HG02852 (cell line): Measurements from ENCODE around the gene CHAMP1.
A peak's percentile ranks its signal among the peaks of the same experiment; 100 is the strongest.

Experiments used
- ATAC-seq: cut with Tn5 transposase; IDR thresholded peaks from one replicate; pipeline ENCODE4 v1.9.1; 2021; ENCODE audit warnings: mild to moderate bottlenecking, moderate library complexity; ENCODE audit not compliant: unreplicated experiment

CHAMP1 gene

GRCh38 chr13:114299604-114300305, 14.5 kb upstream of the CHAMP1 start:
- ATAC-seq = no peak

- ATAC-seq = no peak
Observed at GRCh38 chr13:114303700-114304327, 10.5 kb upstream of the CHAMP1 start.

GRCh38 chr13:114304346-114305034, 9.8 kb upstream of the CHAMP1 start:
- ATAC-seq = no peak

- ATAC-seq = no peak
Observed at GRCh38 chr13:114309086-114309485, 5.2 kb upstream of the CHAMP1 start.

GRCh38 chr13:114309806-114310410, 4.4 kb upstream of the CHAMP1 start:
- ATAC-seq = no peak

- ATAC-seq = no peak
Observed at GRCh38 chr13:114310956-114311355, 3.3 kb upstream of the CHAMP1 start.

- no peak for ATAC-seq
Observed at GRCh38 chr13:114311387-114311786, 2.9 kb upstream of the CHAMP1 start.

GRCh38 chr13:114311908-114312307, 2.4 kb upstream of the CHAMP1 start:
- no peak for ATAC-seq

GRCh38 chr13:114313061-114313860, 1.0 kb upstream of the CHAMP1 start:
- ATAC-seq = peak; percentile 37

GRCh38 chr13:114315074-114315785, 927 bp downstream of the CHAMP1 start:
- no peak for ATAC-seq

GRCh38 chr13:114318624-114319023, 4.3 kb downstream of the CHAMP1 start:
- no peak for ATAC-seq

- ATAC-seq = no peak
Observed at GRCh38 chr13:114319441-114319913, 5.2 kb downstream of the CHAMP1 start.

- ATAC-seq = no peak
Observed at GRCh38 chr13:114320065-114320464, 5.8 kb downstream of the CHAMP1 start.

GRCh38 chr13:114321256-114321655, 7.0 kb downstream of the CHAMP1 start:
- ATAC-seq = no peak

- ATAC-seq = no peak
Observed at GRCh38 chr13:114323349-114323748, 9.0 kb downstream of the CHAMP1 start.

GRCh38 chr13:114324334-114324733, 10.0 kb downstream of the CHAMP1 start:
- no peak for ATAC-seq

- no peak for ATAC-seq
Observed at GRCh38 chr13:114325729-114326128, 11.4 kb downstream of the CHAMP1 start.

GRCh38 chr13:114328034-114328433, 13.7 kb downstream of the CHAMP1 start:
- no peak for ATAC-seq

- ATAC-seq = no peak
Observed at GRCh38 chr13:114328595-114328994, 14.3 kb downstream of the CHAMP1 start.

- ATAC-seq = no peak
Observed at GRCh38 chr13:114330086-114330485, 15.8 kb downstream of the CHAMP1 start.
